NCI-H345 (cell line): ENCODE data around the gene NSA2.
"Not testable (repeated sequence)": the region's sequence is repeated elsewhere in the genome, so short reads cannot be mapped to it uniquely, and the experiment has no call there.

Experiments
- DNase-seq: peaks from one replicate; lab custom pipeline; 2025; lab: John Stamatoyannopoulos, UW

NSA2 gene

DNA sequence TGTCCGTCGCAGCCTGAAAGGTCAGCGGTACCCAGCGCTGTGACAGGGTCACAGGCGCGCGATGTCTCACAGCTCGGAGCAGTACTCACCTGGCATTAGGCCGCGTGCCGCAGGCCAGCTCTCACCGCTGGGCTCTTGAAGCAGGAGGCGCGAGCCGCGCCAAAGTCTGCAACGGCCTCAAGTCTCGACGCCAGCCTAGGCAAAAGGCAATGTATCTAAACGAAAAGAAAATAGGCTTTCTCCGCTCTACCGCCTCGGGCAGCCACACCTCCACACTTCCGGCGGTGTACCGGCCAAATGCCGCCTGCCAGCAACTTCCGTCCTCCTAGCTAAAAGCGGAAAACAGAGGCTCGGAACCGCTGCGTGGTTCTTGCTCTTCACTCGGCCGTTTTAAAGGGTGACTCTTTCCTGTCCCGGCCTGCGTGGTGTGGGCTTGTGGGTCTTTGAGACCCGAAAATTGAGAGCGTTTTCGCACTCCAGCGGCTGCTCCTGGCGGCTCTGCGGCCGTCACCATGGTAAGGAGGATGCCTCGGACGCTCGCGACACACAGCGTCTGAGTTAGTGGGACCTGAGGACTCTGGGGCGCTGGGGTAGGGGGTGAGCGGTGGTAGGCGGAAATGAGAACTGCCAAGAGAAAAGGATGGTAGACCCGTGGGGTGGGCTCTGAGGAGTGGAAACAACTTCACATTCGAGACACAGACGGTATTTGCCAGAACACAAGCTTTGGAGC is at the start of gene NSA2, which contains the start of gene GFM2:
Gene NSA2, plus strand, starts transcription at position 401 of the 730 bp plus-strand sequence. Its CDS starts 112 bp downstream, at position 513.
Gene GFM2, minus strand, starts transcription at position 269 of the 730 bp plus-strand sequence. CDS start 3,375 bp downstream, outside the sequence.
- peak; percentile 89 for DNase-seq

DNA sequence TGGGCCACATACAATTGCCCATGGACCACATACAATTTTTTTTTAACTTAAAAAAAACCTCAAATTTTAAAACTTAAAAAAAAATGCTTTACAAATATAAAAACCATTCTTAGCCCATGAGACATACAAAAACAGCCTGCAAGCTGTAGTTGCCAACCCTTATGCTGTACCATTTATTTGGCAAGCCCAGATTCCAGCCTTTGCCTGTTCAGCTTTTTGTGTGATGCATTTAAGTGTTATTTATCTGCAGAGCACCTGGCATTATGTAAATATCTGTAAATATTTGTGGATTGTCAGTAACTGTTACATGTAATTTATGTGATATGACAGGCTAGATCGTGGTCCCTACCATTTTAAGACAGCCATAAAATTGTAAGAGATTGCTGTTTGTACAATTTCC is 49.5 kb upstream of the NSA2 start:
- DNase-seq: peak; percentile 4

DNA sequence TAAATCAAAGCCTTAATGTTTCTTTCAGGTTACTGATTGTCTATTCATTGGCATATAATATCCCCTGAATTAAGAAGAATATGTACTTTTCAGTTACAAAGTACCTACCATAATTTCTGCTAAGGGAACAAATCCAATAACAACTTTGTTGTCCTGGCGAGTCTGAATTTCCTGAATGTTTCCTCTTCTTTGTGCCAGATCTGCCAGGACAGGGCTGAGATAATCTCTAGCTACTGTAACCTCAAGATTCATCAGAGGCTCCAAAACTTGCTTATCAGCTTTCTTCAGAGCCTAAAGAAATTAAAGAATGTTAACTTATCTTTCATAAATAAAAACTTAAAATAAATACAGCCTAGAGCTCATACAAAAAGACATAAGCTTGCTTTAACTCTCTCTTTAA is 44.8 kb upstream of the NSA2 start:
- DNase-seq: no peak

DNA sequence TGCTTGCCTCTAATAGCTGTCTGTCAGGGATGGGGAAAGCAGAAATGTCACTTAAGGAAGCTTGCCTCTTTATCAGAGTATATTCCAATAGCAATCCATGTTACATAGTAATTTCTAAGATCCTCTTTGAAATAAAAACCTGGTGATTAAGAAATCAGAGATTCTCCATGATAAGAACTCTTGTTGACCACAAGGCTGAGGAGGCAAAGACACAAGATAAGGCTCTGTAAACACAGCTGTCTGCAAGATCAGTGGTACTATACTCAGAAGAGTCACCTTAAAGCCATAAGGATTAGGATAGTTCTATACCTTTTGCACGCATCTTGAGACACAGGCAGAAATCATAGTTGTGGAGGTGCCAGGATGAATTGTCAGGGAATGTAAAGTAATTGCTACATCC is 41.7 kb upstream of the NSA2 start:
- DNase-seq: no peak

DNA sequence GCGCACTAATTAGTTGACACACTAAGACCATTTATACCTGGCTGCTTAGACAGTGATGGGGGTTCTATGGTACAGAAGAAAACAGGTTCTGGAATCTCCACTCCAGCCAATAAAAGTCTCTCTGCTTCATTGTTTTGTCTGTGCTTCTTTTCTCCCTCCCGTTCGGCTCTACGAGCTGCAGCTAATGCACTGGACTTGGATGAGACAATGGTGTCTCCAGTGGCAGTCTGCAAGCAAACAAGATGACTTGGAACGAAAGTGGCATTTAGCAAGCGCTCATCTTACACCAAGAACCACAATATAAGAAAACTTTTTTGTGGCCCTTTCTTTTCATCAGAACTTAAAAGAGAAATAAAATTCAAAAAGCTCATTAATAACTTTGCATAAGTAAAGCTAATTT is 30.3 kb upstream of the NSA2 start:
- no peak for DNase-seq

DNA sequence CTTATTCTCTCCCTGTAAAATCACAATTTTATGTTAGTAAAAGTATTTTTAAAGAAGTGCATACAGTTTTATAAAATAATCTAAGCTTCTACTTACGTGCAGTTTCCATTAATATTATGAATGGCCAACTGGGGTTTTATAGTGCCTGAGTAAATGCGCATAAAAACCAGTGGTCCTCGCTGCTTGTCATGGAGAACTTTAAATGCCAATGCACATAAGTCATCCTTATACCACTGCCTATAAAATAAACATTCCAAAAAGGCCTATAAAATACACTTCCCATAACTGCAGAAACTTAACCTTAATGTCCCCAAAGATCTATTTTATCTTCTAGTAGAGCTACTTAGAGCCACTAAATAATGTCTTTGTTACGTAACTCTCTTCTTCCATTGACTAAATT is 28.6 kb upstream of the NSA2 start:
- DNase-seq: no peak

DNA sequence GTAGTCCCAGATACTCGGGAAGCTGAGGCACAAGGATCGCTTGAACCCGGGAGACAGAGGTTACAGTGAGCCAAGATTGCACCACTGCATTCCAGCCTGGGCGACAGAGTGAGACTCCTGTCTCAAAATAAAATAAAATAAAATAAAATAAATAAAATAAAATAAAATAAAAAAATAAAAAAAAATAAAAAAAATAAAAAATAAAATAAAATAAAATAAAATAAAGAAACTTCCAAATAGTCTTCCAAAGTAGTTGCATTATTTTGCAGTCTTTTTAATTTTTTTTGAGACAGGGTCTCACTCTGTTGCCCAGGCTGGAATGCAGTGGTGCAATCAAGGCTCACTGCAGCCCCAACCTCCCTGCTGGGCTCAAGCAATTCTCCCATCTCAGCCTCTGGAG is 18.3 kb upstream of the NSA2 start:
- DNase-seq: not testable (repeated sequence)

DNA sequence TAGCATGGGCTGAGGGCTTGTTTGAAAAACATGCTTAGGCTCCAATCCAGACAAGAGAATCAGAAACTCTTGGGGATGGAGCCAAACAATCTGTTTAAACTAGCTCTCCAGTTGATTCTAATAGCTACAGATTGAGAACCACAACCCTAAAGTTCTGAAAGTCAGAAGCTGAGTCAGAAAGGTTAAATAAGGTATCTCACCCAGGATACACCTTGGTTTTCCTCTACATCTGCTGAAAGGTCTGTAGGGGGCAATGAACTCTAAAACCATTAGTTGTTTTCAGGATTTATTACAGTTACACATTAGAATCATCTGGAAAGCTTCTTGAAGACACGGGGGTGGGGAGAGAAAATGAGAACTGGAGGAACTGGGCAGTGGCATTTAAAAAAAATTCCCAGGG is 5.8 kb upstream of the NSA2 start:
- no peak for DNase-seq

DNA sequence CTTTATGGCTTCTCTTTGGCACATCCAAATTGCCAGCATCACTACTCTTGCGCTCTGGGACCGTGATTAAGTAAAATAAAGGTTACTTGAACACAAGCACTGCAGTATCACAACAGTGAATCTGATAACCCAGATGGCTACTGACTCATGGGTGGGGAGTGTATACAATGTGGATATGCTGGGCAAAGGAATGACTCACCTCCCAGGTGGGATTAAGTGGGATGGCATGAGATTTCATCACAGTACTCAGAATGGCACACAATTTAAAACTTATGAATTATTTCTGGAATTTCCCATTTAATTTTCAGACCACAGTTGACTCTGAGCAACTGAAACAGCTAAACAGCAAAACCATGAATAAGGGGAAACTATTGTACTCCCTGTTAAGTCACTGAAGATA is 4.5 kb upstream of the NSA2 start:
- DNase-seq: no peak

DNA sequence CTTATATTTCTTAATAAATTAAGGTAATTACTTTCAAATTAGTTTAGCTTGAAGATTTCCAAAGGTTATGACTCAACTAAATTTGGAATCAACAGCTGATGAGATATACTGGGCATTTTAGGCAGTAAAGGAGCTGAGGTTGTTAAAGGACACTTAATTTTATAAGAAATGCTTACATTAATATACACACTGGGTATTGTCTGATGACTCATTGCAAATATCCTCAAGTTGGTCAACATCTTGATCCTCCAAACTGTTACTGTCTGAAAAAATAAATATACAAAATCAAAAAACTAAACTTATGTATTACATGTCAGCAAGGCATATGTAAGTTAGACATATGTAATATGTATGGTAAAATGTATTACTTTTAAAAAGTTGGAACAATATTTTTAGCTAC is 3.5 kb upstream of the NSA2 start:
- DNase-seq: no peak

DNA sequence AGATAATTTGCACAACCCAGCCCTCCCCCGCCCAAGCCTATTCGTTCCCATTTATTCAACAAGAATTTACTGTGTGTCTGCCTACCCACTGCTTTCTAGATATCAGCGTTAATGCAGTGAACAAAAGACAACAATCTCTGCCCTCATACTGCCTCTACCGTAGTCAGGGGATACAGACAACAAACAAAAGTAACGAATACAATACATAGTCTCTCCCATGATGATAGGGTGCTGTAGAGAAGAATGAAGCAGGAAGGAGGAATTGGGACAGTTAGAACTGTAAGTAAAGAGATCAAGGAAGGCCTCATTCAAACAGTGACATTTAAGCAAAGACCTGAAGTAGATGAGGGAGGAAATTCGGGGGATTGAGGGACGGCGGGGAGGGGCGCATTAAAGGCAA is 1.8 kb upstream of the NSA2 start:
- no peak for DNase-seq

DNA sequence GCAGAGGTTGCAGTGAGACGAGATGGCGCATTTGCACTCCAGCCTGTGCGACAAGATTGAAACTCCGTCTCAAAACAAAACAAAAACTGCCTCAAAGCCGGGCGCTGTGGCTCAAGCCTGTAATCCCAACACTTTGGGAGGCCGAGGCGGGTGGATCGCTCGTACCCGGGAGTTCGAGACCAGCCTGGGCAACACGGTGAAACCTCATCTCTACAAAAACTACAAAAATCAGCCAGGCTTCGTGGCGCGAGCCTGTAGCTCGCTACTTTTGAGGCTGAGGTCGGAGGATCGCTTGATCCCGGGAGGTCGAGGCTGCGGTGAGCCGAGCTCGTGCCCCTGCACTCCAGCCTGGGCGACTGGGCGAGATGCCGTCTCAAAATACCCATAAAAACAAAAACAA is 1.1 kb upstream of the NSA2 start:
- DNase-seq: no peak

DNA sequence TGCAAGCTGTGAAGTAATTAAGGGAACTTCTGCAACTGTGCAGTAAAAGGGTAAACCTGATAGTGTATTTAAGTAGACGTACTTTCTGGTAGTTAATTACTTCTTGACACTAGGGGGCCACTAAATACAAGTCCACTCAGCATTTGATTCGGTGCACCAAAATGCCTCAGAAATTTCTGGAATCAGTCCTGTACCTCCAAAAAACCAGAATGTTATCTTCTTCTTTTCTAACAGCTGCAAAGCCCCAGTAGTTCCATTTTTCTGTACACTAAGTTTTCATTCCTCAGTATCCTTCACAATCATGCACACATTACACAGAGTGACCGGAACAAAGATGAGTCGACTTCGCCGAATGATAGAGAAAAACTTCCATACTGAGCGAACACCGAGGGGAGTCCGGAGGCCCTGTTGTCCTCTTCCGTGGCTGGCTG is 616 bp upstream of the NSA2 start:
- DNase-seq: peak; percentile 7

DNA sequence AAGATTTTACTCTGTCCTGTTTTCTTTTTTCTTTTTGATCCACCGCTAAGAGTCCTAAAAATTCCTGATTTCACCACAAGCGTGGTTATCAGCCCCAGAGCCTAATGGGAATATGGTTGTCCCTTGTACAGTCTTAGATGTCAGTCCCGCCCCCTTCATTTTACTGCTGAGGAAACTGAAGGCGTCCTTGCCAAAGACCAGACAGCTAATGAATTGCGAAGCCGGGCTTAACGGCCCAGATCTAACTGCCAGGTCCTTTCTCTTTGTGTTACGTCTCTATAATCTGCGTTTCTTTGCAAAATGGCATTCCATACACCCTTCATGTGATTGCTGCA is 497 bp downstream of the NSA2 start:
- DNase-seq: peak; percentile 7

DNA sequence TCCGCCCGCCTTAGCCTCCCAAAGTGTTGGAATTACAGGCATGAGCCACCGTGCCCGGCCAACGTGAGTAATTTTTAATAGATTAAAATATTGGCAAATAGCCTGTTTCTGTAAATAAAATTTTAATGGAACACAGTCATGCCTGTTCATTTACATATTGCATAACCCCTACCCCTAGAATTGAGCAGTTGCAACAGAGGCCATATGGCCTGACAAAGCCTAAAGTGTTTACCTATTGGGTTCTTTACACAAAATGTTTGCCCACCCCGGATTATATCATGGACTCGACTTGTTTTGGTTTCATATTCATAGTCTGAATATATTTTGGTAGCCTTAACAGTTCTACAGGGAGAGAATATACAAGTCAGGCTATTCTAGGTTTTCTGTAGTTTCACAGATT is 5.3 kb downstream of the NSA2 start:
- DNase-seq: no peak

DNA sequence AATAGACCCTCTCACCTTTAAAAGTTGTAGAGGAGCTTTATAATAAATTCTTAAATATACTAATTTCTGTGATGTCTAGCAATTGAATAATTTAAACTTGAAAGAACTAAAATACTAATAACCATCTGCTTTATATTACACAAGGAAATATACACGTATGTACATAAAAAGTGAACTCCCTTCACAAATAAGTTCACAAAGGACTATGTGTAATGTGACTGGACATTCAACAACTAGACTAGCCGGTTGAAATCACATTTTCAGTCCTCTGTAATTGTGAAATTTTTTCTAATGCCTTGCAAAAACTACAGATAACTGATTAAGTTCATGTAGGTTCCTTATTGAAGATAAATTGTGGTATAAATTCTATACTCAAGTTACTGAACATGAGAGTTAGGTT is 11.6 kb downstream of the NSA2 start:
- DNase-seq: no peak

DNA sequence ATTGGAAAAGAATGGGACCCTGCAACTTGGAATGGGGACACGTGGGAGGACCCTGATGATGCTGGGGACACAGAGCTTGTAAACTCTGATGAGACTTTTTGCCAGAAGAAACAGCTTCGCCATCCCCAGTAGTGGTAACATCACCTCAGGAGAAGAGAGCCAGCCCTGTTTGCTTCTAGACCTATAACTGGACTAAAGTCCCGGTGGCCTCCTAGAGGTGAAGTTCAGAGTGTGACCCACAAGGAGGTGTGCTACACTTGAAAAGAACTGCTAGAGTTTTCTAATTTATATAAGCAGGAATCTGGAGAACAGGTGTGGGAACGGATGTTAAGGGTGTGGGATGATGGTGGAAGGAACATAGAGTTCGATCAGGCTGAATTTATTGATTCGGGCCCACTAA is 19.8 kb downstream of the NSA2 start:
- DNase-seq: no peak

DNA sequence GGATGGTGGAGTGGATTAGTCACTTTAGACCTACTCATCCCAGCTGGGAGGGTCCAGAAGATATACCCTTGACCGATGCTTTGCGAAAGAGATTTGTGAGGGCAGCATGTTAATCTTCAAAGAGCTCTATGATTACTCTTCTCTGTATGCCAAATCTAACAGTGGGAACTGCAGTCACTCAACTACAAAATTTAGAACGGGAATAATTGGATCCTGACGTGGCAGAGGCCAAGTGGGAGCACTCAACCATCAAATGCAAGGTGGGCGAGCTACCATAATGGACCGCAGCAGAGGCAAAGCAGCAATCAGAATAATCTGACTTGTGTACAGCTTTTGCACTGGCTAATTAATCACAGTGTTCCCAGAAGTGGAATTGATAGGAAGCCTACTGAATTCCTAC is 20.4 kb downstream of the NSA2 start:
- no peak for DNase-seq

DNA sequence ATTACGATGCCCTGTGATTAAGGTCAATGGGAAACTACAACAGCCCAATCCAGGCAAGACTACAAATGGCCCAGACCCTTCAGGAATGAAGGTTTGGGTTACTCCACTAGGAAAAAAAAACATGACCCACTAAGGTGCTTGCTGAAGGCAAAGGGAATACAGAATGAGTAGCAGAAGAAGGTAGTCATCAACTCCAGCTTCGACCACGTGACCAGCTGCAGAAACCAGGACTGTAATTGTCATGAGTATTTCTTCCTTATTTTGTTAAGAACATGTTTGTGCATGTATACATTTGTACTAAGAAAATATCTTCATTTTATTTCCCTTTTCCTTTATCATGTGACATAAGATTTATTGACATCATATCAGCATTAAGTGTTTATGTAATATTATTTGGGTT is 24.6 kb downstream of the NSA2 start:
- DNase-seq: not testable (repeated sequence)

DNA sequence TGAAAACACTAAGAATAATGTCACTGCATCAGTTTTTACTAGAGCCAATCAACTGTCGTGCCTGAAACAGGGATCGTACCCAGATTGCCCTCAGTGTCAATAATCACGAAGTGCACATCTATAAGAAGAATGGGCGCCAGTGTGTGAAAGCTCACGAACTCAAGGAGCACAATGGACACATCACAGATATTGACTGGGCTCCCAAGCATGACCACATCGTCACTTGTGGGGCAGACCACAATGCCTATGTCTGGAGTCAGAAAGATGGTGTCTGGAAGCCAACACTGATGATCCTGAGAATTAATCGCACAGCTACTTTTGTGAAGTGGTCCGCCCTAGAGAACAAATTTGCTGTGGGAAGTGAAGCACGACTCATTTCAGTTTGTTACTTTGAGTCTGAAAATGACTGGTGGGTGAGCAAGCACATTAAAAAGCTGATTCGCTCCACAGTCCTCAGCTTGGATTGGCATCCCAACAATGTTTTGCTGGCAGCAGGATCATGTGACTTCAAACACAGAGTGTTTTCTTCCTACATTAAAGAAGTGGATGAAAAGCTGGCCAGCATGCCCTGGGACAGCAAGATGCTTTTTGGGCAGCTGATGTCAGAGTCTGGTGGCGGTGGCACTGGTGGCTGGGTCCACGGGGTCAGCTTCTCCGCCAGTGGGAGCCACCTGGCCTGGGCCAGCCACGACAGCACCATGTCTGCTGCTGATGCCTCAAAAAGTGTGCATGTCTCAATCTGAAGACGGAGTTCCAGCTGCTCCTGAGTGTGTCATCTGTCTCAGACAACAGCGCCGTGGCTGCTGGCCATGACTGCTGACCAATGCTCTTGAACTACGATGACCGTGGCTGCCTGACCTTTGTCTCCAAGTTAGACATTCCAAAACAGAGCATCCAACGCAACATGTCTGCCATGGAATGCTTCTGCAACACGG is 32.2 kb downstream of the NSA2 start:
- DNase-seq: no peak

DNA sequence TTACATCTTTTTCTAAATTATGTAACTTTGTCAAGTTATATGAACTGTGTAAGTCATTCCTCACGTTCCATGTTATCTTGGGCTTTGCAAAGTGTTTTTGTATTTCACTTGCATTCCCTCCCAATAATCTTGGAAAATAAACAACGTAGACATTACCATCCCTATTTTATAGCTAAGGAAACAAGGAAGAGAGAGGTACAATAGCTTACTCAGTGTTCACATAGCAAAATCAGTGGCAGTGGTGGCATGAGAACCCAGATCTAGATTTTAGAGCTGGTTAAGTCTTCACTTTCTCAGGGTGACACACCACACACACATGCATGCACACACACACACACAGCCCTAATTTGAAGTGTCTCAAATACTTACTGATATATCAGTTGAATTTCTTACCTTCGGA is 34.1 kb downstream of the NSA2 start:
- DNase-seq: no peak

DNA sequence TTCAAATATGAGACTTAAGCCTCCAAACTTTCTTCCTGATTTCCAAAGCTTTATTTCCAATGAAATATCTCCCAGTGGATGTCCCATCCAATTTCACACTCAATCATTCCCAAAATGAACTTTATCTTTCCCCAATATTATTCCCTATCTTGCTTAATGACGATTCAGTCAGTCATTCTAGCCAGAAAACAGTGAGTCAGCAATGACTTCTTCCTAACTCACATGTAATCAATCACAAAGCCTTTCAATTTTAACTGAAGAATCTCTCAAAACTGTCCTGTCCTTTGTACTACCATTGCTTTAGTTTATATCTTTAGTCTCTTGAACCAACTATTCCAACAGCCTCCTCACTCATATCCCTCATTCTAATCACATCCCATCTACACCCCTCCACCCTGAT is 34.9 kb downstream of the NSA2 start:
- DNase-seq: no peak

DNA sequence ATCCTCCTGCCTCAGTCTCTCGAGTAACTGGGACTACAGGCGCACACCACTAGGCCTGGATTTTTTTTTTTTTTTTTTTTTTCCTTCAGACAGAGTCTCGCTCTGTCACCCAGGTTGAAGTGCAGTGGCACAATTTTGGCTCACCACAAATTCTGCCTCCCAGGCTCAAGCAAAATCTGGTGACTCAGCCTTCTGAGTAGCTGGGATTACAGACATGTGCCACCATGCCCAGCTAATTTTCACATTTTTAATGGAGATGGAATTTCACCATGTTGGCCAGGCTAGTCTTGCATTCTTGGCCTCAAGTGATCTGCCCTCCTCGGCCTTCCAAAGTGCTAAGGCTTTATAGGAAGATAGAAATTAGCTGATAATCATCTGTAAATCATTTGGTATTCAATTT is 43.9 kb downstream of the NSA2 start:
- DNase-seq: no peak
